H1 (cell line): ENCODE data around the gene ITPKB. TPM values are rescaled to one million over a fixed set of nuclear protein-coding genes. Genes with fewer than 3 reads are reported as not detected.

Experiments
- CTCF ChIA-PET: fragments of 300-600 bp; sonication (Branson Sonifier 250); formaldehyde crosslinking; loops from one replicate; lab custom pipeline; 2021; ENCODE audit not compliant: partially characterized antibody; lab: Charles Lee
- POLR2A ChIA-PET: fragments of 300-600 bp; sonication (Branson Sonifier 250); formaldehyde crosslinking; loops from one replicate; lab custom pipeline; 2021; ENCODE audit warnings: inconsistent platforms; ENCODE audit not compliant: partially characterized antibody; lab: Charles Lee
- DNase-seq, 2 experiments: peaks; one replicate each; pipeline versions ENCODE4 v3.0.0 to v3.0.0-alpha.2; 2010 to 2022; ENCODE audit warnings: low spot score in 2 of 2, low read depth in 1 of 2, mixed read lengths in 1 of 2
- FAIRE-seq: peaks from 2 replicates; lab custom pipeline; 2011; peaks lifted over from hg19 to GRCh38; lab: Jason Lieb, UNC
- H2AFZ ChIP-seq: 2 replicates; pipeline ENCODE4 v1.8.1; 2012; ENCODE audit warnings: low read length, inconsistent platforms
- H2AK5ac ChIP-seq: 2 replicates; pipeline ENCODE4 v1.6.1; 2013; ENCODE audit warnings: low read depth, low read length
- H2BK120ac ChIP-seq: replicated peaks from 2 replicates; pipeline ENCODE3; 2013; ENCODE audit warnings: low read depth, low read length, inconsistent platforms
- H2BK12ac ChIP-seq: 2 replicates; pipeline ENCODE4 v1.6.1; 2013; ENCODE audit warnings: low read depth, low read length
- H2BK15ac ChIP-seq: 2 replicates; pipeline ENCODE4 v1.6.1; 2013; ENCODE audit warnings: low read length
- H2BK20ac ChIP-seq: 2 replicates; pipeline ENCODE4 v1.6.1; 2013; ENCODE audit warnings: low read length
- H2BK5ac ChIP-seq: 2 replicates; pipeline ENCODE4 v1.6.1; 2013; ENCODE audit warnings: low read depth, low read length
- H3K14ac ChIP-seq: 2 replicates; pipeline ENCODE4 v1.6.1; 2013; ENCODE audit warnings: inconsistent platforms; ENCODE audit not compliant: insufficient read length
- H3K18ac ChIP-seq: 2 replicates; pipeline ENCODE4 v1.6.1; 2013; ENCODE audit warnings: low read length; ENCODE audit errors: extremely low read depth
- H3K23ac ChIP-seq: 2 replicates; pipeline ENCODE4 v1.6.1; 2013; ENCODE audit warnings: inconsistent platforms; ENCODE audit not compliant: insufficient read length
- H3K23me2 ChIP-seq: 2 replicates; pipeline ENCODE4 v1.6.1; 2013; ENCODE audit warnings: low read depth, low read length
- H3K27ac ChIP-seq: 2 replicates; pipeline ENCODE4 v1.6.1; 2011; ENCODE audit warnings: low read depth, low read length, inconsistent platforms
- H3K27me3 ChIP-seq, 4 experiments: replicated peaks in 1 of 4; 1 replicate in 1 of 4; 2 replicates in 3 of 4; pipeline versions ENCODE4 v1.6.1 to v1.8.1; 2011 to 2013; ENCODE audit warnings: low read length in 3 of 4, mild to moderate bottlenecking in 3 of 4, inconsistent platforms in 2 of 4, mixed read lengths in 2 of 4, moderate library complexity in 1 of 4; ENCODE audit not compliant: control insufficient read depth in 3 of 4, insufficient read depth in 3 of 4; ENCODE audit errors: extremely low read depth in 1 of 4
- H3K36me3 ChIP-seq, 4 experiments: 2 replicates each; pipeline versions ENCODE4 v1.6.1 to v1.8.1; 2011 to 2013; ENCODE audit warnings: mild to moderate bottlenecking in 4 of 4, low read length in 3 of 4, moderate library complexity in 2 of 4, control low read depth in 1 of 4, inconsistent platforms in 1 of 4; ENCODE audit not compliant: insufficient read depth in 4 of 4, control insufficient read depth in 2 of 4
- H3K4ac ChIP-seq: replicated peaks from 2 replicates; pipeline ENCODE3; 2013; ENCODE audit warnings: low read length, low read depth, mixed read lengths, inconsistent platforms; ENCODE audit not compliant: insufficient read length
- H3K4me1 ChIP-seq, 4 experiments: replicated peaks in 1 of 4; 1 replicate in 1 of 4; 2 replicates in 3 of 4; pipeline versions ENCODE4 v1.6.1 to v1.8.1; 2011 to 2013; ENCODE audit warnings: low read length in 3 of 4, inconsistent platforms in 2 of 4, mixed read lengths in 1 of 4; ENCODE audit not compliant: insufficient read depth in 4 of 4, control insufficient read depth in 3 of 4
- H3K4me2 ChIP-seq, 2 experiments: 2 replicates each; pipeline versions ENCODE4 v1.6.1 to v1.8.1; 2011 to 2013; ENCODE audit warnings: low read depth in 2 of 2, low read length in 2 of 2, control low read depth in 1 of 2, inconsistent platforms in 1 of 2, mild to moderate bottlenecking in 1 of 2; ENCODE audit not compliant: insufficient read depth in 1 of 2
- H3K4me3 ChIP-seq, 4 experiments: fragments of 200-600, 300-600 bp in 1 of 4; sonication (generic), shearing (Covaris generic), sonication (Bioruptor Twin) in 1 of 4; 2 replicates each; pipeline versions ENCODE4 v1.5.1 to v1.8.1; 2011 to 2016; ENCODE audit warnings: low read length in 4 of 4, low read depth in 3 of 4, control low read depth in 2 of 4, inconsistent platforms in 2 of 4, mild to moderate bottlenecking in 2 of 4, mixed read lengths in 1 of 4, moderate library complexity in 1 of 4; ENCODE audit not compliant: insufficient read depth in 2 of 4; ENCODE audit errors: extremely low read depth in 1 of 4
- H3K56ac ChIP-seq: replicated peaks from 2 replicates; pipeline ENCODE3; 2013; ENCODE audit warnings: low read depth, mild to moderate bottlenecking, mixed read lengths, low read length, inconsistent platforms; ENCODE audit not compliant: insufficient read length
- H3K79me1 ChIP-seq: 2 replicates; pipeline ENCODE4 v1.6.1; 2013; ENCODE audit warnings: low read depth, low read length, control low read depth
- H3K79me2 ChIP-seq, 2 experiments: 2 replicates each; pipeline versions ENCODE4 v1.6.1 to v1.8.1; 2012 to 2013; ENCODE audit warnings: low read length in 2 of 2, mild to moderate bottlenecking in 2 of 2, inconsistent platforms in 1 of 2; ENCODE audit not compliant: insufficient read depth in 2 of 2, control insufficient read depth in 1 of 2
- H3K9ac ChIP-seq, 4 experiments: replicated peaks in 1 of 4; 1 replicate in 1 of 4; 2 replicates in 3 of 4; pipeline versions ENCODE4 v1.6.1 to v1.8.1; 2011 to 2013; ENCODE audit warnings: low read depth in 3 of 4, low read length in 3 of 4, control low read depth in 2 of 4, mild to moderate bottlenecking in 2 of 4, moderate library complexity in 2 of 4, inconsistent platforms in 1 of 4; ENCODE audit errors: extremely low read depth in 1 of 4
- H3K9me3 ChIP-seq, 2 experiments: 2 replicates each; pipeline versions ENCODE4 v1.6.1 to v1.8.1; 2012 to 2013; ENCODE audit warnings: mild to moderate bottlenecking in 2 of 2, moderate library complexity in 2 of 2, control low read depth in 1 of 2, inconsistent platforms in 1 of 2, low read depth in 1 of 2, low read length in 1 of 2, mixed read lengths in 1 of 2; ENCODE audit not compliant: insufficient read depth in 2 of 2
- H4K20me1 ChIP-seq, 2 experiments: replicated peaks in 1 of 2; 2 replicates each; pipeline versions ENCODE3 to v1.8.1; 2011 to 2013; ENCODE audit warnings: inconsistent platforms in 2 of 2, low read length in 2 of 2, mild to moderate bottlenecking in 1 of 2; ENCODE audit not compliant: insufficient read depth in 2 of 2, control insufficient read depth in 1 of 2
- H4K5ac ChIP-seq: 2 replicates; pipeline ENCODE4 v1.6.1; 2013; ENCODE audit warnings: low read length, low read depth, mixed read lengths, inconsistent platforms; ENCODE audit not compliant: insufficient read length
- H4K8ac ChIP-seq: 2 replicates; pipeline ENCODE4 v1.8.0; 2013; ENCODE audit warnings: mild to moderate bottlenecking, moderate library complexity, low read length, inconsistent platforms; ENCODE audit not compliant: insufficient read depth; ENCODE audit errors: extremely low read depth
- H4K91ac ChIP-seq: replicated peaks from 2 replicates; pipeline ENCODE3; 2013; ENCODE audit warnings: low read length, mixed read lengths, inconsistent platforms; ENCODE audit not compliant: insufficient read length
- FOSL1 ChIP-seq: IDR thresholded peaks from 2 replicates; pipeline ENCODE4 v1.6.1; 2011; ENCODE audit warnings: mild to moderate bottlenecking, low read depth, low read length, moderate library complexity; ENCODE audit not compliant: insufficient read depth
- KDM4A ChIP-seq: IDR thresholded peaks from one replicate; pipeline ENCODE4 v1.7.1; 2012; ENCODE audit warnings: low read depth, mild to moderate bottlenecking, moderate library complexity, low read length, inconsistent platforms; ENCODE audit not compliant: severe bottlenecking
- WGBS, 2 experiments: shearing (Covaris generic) in 1 of 2; methylation state at CpG; one replicate each; pipeline versions ENCODE4 v1.1.6 to v1.1.7; 2013 to 2015; ENCODE audit warnings: low lambda C conversion rate in 2 of 2, mixed read lengths in 2 of 2, inconsistent platforms in 1 of 2, low coverage in 1 of 2, missing lambda C conversion rate in 1 of 2; ENCODE audit not compliant: insufficient replicate concordance in 2 of 2, insufficient coverage in 1 of 2, insufficient read length in 1 of 2; ENCODE audit errors: extremely low coverage in 1 of 2, missing lambda C conversion rate in 1 of 2; 5-methylcytosine and 5-hydroxymethylcytosine counted together
- polyA plus RNA-seq, 7 experiments: library from polyadenylated mRNA; depleted of rRNA in 3 of 7; stranded (reverse) in 5 of 7; unstranded in 2 of 7; fragments of >200 nt in 5 of 7; fragments of 200-250 nt in 2 of 7; gene quantifications; 1 replicate in 5 of 7; 2 replicates in 1 of 7; 4 replicates in 1 of 7; pipeline versions ENCODE4 v1.2.1 to v1.2.3, GENCODE V29; 2011 to 2013; ENCODE audit warnings: missing spikeins in 2 of 7, mixed read lengths in 2 of 7
- total RNA-seq: library from RNA; stranded (reverse); fragmentation: NEBNext Ultra II Directional; extraction: Animal tissue kit (Norgen Biotek cat#: 25700); gene quantifications from 2 replicates; pipeline ENCODE4 v1.2.1, GENCODE V29; 2021
- TF ChIP-seq, protein P1 (sequence below): IDR thresholded peaks from 2 replicates; pipeline ENCODE4 v1.6.1; 2011; ENCODE audit warnings: low read depth, mild to moderate bottlenecking, low read length; ENCODE audit not compliant: insufficient read depth

Gene ITPKB
- total and polyA plus RNA-seq, 2 of the 8 experiments (the other 6 are each of a cell fraction or from before 2014, with no cell fraction given): 1.7 to 4.8 TPM

DNA sequence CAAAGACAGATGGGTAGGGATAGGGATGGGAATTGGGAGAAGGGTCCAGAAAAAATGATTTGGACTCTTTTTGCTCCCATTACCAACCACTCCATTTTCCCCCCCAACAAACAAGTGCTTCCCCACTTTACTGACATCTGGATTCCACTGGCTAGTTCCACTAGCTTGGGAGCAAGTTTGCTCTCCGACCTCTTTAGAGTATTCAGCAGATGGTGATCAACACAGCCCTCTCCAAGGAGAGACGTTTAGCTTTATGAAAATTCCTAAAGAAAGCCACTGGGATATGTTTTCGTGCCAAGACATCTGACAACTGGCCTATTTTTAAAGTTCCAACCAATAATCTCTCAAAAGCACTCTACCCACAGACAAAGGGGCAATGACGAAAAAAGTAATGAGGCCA lies 50.3 kb downstream of the ITPKB start:
- DNase-seq (no peak), FAIRE-seq (no peak)
- no peak overlapping the region for H2AK5ac ChIP-seq
- no peak overlapping the region for H4K91ac ChIP-seq
- no peak overlapping the region for H3K18ac ChIP-seq
- H3K27me3 ChIP-seq: peaks cover 0 to 4% (median 0%) of the 10 kb centered on the region in 4 experiments; a peak in 1 of 7 replicates
- H3K4me1 ChIP-seq: peaks cover 2 to 9% (median 5%) of the 10 kb centered on the region in 4 experiments
- ChIA-PET POLR2A (interaction anchor here (0.7 to 1.7 kb wide), 3 partner anchors 14 to 161 kb away, joined by 3 to 5 read pairs (median 5); no protein-coding TSS in a partner anchor), CTCF (interaction anchor here (0.7 to 3.0 kb wide), 7 partner anchors 12 to 138 kb away, joined by 3 to 14 read pairs (median 4); no protein-coding TSS in a partner anchor)
- H3K4ac ChIP-seq: no peak overlapping the region
- H2BK20ac ChIP-seq: no peak overlapping the region
- H2AFZ ChIP-seq: no peak overlapping the region
- H3K9ac ChIP-seq: no peak overlapping the region
- H3K14ac ChIP-seq: no peak overlapping the region
- no peak overlapping the region for H2BK12ac ChIP-seq
- H3K79me2 ChIP-seq: no peaks in the 10 kb centered on the region
- H2BK15ac ChIP-seq: no peak overlapping the region
- no peak overlapping the region for H4K5ac ChIP-seq
- 88% methylated on average over 4 of the region's 4 CpGs; no CpG with 5 or more reads in 1 of the 2 experiments for WGBS, 2 experiments
- H2BK120ac ChIP-seq: no peak overlapping the region
- H3K9me3 ChIP-seq: no peaks in the 10 kb centered on the region
- no peak overlapping the region for H4K8ac ChIP-seq
- no peaks in the 10 kb centered on the region for H3K79me1 ChIP-seq
- no peak overlapping the region for H3K23ac ChIP-seq
- no peak overlapping the region for H3K56ac ChIP-seq
- H2BK5ac ChIP-seq: no peak overlapping the region
- no peak overlapping the region for H3K4me2 ChIP-seq
- no peaks in the 10 kb centered on the region for H4K20me1 ChIP-seq
- no peaks in the 10 kb centered on the region for H3K23me2 ChIP-seq
- no peaks in the 10 kb centered on the region for H3K36me3 ChIP-seq
- no peak overlapping the region for H3K27ac ChIP-seq
- no peak overlapping the region for H3K4me3 ChIP-seq
- TF ChIP-seq, protein P1, sequence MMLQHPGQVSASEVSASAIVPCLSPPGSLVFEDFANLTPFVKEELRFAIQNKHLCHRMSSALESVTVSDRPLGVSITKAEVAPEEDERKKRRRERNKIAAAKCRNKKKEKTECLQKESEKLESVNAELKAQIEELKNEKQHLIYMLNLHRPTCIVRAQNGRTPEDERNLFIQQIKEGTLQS: no peak
- no peak for TF ChIP-seq FOSL1
- no peak for TF ChIP-seq KDM4A
